Measurements from ENCODE around the gene DNAH17.

Gene DNAH17

DNA sequence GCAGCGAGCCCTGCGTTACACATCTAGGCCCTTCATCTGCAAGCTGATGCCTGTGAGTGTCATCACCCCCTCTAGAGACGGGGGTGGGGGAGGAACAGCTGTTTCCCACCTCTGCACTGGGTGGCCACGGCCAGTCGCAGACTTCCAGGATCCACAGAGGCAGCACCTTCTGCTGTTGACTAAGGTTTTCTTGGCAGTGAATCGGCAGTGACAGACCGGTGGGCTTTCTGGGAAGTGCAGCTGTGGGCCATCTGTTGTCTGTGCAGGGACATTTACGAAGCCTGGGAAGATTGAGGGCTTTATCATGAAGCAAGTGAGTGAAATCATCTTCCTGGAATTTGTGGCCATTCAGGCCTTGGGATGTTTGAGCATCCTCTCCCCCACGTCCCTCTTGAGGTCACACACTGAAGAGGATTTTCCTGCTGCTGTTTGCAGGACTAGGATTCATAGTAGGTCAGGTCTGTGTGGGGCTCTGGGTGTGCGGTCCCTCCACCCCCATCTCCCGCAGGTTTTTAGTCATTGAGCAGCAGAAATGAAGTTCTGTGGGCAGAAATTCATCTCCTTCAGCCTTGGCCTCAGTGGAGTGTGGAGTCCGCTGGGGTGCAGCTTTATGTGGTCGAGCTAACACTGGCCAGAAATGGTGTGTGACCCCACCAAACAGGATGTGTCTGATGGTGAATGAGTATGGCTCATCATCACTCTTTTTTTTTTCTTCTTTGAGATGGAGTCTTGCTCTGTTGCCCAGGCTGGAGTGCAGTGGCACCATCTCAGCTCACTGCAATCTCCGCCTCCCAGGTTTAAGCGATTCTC, 186.8 kb downstream of the DNAH17 start:
- TF ChIP-seq, protein P1, sequence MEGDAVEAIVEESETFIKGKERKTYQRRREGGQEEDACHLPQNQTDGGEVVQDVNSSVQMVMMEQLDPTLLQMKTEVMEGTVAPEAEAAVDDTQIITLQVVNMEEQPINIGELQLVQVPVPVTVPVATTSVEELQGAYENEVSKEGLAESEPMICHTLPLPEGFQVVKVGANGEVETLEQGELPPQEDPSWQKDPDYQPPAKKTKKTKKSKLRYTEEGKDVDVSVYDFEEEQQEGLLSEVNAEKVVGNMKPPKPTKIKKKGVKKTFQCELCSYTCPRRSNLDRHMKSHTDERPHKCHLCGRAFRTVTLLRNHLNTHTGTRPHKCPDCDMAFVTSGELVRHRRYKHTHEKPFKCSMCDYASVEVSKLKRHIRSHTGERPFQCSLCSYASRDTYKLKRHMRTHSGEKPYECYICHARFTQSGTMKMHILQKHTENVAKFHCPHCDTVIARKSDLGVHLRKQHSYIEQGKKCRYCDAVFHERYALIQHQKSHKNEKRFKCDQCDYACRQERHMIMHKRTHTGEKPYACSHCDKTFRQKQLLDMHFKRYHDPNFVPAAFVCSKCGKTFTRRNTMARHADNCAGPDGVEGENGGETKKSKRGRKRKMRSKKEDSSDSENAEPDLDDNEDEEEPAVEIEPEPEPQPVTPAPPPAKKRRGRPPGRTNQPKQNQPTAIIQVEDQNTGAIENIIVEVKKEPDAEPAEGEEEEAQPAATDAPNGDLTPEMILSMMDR (IDR thresholded peaks at IDR 0.05; ENCODE audit: borderline replicate concordance, control extremely low read depth, extremely low read depth, insufficient read depth, missing control alignments) = no peak
- in situ Hi-C loops (cut with MboI; ENCODE audit: low sequenced_read_pairs, unreplicated experiment) = no loop called here
- no peak for DNase-seq (ENCODE audit: low spot score)

DNA sequence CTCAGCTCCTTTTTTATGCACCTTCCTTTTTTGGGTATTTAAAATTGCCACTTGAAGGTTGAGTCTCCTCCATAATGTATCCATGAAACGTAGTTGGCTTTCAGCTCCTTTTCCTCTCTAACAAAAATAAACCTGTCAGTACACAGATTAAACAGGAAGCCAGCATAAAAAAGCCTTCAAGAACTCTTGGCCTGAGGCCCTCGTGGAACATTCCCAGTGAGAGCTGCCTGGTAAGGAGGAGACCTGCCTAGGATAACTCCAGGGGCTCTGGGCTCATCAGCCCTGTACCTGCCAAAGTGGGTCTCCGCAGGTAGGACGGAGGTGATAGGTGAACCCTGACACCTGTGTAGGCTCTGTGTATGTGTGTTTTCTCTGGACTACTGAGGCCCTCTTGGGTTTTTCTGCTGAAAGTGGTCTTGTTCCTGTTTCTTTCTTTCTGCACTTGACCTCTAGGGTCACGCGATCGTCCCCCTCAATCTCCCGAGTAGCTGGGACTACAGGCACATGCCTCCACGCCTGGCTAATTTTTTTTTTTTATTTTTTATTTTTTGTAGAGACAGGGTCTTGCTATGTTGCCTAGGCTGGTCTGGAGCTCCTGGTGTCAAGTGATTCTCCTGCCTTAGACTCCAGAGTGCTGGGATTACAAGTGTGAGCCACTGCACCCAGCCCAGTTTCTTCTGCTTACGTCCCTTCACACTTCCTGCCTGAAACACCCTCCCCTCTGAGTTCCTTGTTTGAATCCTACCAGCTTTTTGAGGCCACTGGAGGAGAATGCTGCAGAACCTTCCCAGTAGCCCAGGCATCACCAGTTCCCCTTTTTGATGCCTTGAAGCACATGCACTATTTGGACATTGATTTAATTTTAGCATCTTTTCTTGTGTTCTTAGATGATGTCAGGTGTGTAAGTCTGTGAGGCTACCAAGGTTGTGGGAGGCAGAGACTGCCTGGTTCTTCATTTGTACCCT, 188.9 kb downstream of the DNAH17 start:
- in situ Hi-C loops (cut with MboI; ENCODE audit: low sequenced_read_pairs, unreplicated experiment) = no loop called here
- DNase-seq (ENCODE audit: low spot score) = peak; percentile 70
- TF ChIP-seq, protein P1 (IDR thresholded peaks at IDR 0.05; ENCODE audit: borderline replicate concordance, control extremely low read depth, extremely low read depth, insufficient read depth, missing control alignments) = no peak

DNA sequence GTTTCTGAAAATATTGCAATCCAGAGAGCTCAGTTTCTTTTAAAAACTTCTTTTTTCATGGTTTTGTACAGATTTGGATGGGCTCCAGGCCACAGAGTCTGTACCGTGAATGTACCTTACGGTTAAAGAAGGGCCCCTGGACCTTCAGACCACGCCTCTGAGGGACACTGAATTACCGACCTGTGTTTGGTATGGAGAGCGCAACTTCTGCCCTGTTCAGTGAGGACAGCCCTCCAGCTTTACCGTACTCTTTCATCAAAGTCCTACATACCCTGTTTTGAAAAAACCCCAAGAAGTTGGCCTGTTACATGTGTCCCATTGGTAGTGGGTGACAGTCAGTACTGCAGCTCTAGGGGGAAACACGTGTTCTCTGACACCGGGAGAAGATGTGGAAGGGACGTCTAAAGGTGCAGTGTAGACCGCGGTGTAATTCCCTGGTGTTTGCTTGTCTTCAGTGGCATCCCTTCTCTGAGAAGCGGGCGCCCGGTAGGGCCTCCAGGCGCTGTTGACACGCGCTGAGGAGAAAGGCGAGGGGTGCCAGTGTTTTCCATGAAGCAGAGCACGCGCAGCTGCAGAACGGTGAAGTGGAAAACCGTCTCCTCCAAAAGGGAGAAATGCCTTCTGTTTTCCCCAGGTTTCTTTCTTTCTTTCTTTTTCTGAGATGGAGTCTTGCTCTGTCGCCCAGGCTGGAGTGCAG, 192.6 kb downstream of the DNAH17 start:
- no peak for DNase-seq (ENCODE audit: low spot score)
- in situ Hi-C loops (cut with MboI; ENCODE audit: low sequenced_read_pairs, unreplicated experiment) = no loop called here

DNA sequence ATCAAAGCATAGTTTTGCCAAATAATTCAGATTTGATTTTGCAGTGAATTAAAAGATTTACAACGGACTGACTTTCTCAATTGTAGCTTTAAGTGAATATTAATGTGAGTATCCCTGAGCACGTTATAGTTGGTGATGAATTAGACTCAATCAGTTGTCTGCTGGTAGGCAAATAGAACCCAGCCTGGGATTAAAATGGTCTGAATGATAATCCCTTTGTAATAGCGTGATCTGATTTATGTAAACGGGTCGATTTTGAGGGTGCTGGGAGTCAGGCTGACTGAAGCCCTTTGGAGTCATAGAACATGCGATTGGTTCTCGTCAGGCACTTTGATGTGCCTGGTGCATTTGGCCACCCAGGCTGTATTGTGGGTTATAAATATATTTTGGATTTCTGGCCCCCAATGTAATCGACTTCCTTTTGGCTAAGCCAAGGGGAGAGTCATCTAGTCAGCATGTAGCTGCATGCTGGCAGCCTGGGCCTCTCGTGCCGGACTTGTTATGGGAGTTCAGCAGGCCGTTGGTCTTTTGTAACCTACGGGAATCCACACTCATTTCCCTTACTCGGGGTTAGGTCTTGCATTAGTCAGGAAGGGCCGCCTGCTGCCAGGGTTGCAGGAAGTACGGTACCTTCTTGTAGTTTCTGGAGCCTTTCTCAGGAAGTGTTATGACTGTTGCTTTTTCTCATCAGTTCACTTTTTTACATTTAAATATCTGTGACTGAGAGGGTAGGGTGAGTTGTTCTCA, 193.3 kb downstream of the DNAH17 start:
- in situ Hi-C loops (cut with MboI; ENCODE audit: low sequenced_read_pairs, unreplicated experiment) = no loop called here
- TF ChIP-seq, protein P1 (IDR thresholded peaks at IDR 0.05; ENCODE audit: borderline replicate concordance, control extremely low read depth, extremely low read depth, insufficient read depth, missing control alignments) = no peak
- DNase-seq (ENCODE audit: low spot score) = no peak

More for the DNA sequence above, 192.6 kb downstream of the DNAH17 start:
- TF ChIP-seq, protein P1 (IDR thresholded peaks at IDR 0.05; ENCODE audit: borderline replicate concordance, control extremely low read depth, extremely low read depth, insufficient read depth, missing control alignments) = no peak

DNA sequence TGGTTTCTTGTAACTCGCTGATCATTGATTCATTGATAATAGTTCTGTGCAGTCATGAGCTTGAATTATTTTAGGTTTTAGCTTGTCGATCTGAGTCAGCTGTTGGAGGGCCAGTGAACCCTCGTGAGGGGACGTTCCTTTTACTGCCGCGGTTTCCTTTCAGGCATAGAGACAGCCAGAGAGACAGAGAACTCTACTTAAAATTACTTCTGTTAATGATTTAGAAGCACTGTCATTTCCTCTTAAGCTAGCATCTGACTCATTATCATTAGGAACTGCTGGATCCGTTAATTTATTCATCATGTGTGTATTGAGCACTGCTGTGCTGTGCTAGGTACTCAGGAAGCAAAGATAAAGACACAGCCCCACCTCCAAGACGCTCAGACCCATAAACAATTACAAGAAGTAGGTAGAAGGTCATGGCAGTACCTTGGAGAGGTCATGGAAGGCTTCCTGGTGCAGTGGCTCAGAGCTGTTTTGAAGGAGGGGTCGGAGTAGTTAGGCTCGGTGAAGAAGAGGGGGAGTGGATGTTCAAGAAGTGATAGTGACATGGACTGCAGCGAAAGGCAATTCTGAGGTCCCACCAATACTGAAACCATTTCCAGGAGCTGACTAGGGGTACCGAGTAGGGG, 195.5 kb downstream of the DNAH17 start:
- TF ChIP-seq, protein P1 (IDR thresholded peaks at IDR 0.05; ENCODE audit: borderline replicate concordance, control extremely low read depth, extremely low read depth, insufficient read depth, missing control alignments) = no peak
- no peak for DNase-seq (ENCODE audit: low spot score)
- in situ Hi-C loops (cut with MboI; ENCODE audit: low sequenced_read_pairs, unreplicated experiment) = no loop called here

Measured in GM13976 (cell line).